Measurements from ENCODE around the gene RASSF4.

DNA sequence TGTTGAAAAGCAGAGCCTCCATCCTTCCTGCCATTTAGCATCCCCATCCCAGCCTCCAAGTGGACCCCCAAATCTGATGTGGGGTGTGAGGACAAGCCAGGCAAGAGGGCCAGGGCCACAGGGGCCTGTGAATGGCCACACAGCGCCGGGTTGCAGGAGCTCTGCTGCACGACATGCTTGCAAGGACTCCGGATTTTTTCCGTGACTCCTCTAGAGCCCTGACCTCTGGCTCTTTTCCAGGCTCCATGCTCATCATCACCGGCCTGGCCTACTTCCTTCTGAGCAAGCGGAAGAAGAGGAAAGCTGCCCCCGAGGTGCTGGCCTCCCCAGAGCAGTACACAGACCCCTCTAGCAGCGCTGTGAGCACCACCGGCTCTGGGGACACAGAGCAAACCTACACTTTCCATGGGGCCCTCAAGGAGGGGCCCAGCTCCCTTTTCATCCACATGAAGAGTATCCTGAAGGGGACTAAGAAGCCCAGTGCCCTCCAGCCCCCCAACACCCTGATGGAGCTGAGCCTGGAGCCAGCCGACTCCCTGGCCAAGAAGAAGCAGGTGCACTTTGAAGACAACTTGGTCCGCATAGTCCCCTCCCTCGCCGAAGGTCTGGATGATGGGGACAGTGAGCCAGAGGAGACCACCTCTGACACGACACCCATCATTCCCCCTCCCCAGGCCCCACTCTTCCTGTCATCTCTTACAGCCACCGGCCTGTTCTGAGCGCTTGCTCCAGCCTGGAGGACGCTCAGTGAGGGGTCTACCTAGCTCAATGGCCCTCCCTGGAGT is 25.0 kb upstream of the RASSF4 start:
- TF ChIP-seq, protein P1, sequence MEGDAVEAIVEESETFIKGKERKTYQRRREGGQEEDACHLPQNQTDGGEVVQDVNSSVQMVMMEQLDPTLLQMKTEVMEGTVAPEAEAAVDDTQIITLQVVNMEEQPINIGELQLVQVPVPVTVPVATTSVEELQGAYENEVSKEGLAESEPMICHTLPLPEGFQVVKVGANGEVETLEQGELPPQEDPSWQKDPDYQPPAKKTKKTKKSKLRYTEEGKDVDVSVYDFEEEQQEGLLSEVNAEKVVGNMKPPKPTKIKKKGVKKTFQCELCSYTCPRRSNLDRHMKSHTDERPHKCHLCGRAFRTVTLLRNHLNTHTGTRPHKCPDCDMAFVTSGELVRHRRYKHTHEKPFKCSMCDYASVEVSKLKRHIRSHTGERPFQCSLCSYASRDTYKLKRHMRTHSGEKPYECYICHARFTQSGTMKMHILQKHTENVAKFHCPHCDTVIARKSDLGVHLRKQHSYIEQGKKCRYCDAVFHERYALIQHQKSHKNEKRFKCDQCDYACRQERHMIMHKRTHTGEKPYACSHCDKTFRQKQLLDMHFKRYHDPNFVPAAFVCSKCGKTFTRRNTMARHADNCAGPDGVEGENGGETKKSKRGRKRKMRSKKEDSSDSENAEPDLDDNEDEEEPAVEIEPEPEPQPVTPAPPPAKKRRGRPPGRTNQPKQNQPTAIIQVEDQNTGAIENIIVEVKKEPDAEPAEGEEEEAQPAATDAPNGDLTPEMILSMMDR (IDR thresholded peaks at IDR 0.05): no peak
- TF ChIP-seq POLR2A (IDR thresholded peaks at IDR 0.05) (no peak), POLR2AphosphoS5 (IDR thresholded peaks at IDR 0.05; ENCODE audit: insufficient read depth in 1 of 2, low read depth in 1 of 2) (no peak)
